GM10266 (cell line): ENCODE measurements around the gene CHAC1.

Experiments
- DNase-seq: peaks from one replicate; pipeline ENCODE4 v3.0.0; 2012; ENCODE audit errors: extremely low spot score
- CTCF ChIP-seq: IDR thresholded peaks from 2 replicates; pipeline ENCODE4 v1.5.1; 2012; ENCODE audit warnings: mild to moderate bottlenecking, low read depth; ENCODE audit not compliant: control insufficient read depth, insufficient read depth; ENCODE audit errors: missing control alignments

CHAC1 gene

GRCh38 chr15:40925495-40925862 is 27.8 kb upstream of the CHAC1 start:
- DNase-seq: no peak
- no peak for TF ChIP-seq CTCF

GRCh38 chr15:40925863-40926658 is 27.2 kb upstream of the CHAC1 start:
- TF ChIP-seq CTCF: no peak
- no peak for DNase-seq

DNA sequence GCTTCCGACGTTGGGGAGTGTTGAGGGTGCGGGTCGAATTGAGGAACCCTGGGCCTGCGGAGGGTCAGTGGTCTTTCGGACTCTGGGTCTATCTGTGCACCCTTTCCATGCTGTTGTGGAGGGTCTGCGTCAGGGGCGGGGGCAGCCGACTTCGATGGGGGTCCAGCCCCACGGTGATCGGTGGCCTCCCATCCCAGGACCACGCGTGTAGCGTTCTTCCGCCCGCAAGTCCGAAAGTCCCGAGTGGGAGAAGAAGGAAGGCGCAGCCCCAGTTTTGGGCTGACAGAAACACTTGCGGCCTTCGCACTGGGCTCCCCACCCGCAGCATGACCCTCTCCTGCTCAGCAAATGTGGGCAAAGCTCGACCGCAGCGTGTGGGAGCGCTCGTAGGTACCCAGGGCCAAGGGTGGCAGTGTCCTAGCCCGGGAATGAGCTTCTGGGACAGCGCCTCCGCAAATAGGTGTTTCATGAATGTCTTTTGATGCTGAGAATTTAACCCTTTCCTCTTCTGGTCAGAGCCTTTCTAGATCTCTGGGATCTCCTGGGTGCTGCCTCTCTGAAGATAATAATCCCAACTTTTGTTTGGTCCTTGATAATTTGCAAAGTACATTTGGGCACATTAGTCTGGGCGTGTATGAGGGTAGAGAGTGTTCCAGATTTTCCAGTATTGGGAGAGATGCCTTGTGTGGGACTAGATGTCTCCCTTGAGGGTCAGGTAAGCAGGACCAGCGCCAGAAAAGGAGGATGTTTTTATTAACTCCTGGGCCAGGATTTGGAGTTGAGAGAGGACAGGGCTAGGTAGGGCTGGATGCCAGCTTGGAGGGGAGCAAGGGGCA is 26.4 kb upstream of the CHAC1 start:
- DNase-seq: no peak
- no peak for TF ChIP-seq CTCF

GRCh38 chr15:40927495-40927872 is 25.8 kb upstream of the CHAC1 start:
- no peak for DNase-seq
- no peak for TF ChIP-seq CTCF

DNA sequence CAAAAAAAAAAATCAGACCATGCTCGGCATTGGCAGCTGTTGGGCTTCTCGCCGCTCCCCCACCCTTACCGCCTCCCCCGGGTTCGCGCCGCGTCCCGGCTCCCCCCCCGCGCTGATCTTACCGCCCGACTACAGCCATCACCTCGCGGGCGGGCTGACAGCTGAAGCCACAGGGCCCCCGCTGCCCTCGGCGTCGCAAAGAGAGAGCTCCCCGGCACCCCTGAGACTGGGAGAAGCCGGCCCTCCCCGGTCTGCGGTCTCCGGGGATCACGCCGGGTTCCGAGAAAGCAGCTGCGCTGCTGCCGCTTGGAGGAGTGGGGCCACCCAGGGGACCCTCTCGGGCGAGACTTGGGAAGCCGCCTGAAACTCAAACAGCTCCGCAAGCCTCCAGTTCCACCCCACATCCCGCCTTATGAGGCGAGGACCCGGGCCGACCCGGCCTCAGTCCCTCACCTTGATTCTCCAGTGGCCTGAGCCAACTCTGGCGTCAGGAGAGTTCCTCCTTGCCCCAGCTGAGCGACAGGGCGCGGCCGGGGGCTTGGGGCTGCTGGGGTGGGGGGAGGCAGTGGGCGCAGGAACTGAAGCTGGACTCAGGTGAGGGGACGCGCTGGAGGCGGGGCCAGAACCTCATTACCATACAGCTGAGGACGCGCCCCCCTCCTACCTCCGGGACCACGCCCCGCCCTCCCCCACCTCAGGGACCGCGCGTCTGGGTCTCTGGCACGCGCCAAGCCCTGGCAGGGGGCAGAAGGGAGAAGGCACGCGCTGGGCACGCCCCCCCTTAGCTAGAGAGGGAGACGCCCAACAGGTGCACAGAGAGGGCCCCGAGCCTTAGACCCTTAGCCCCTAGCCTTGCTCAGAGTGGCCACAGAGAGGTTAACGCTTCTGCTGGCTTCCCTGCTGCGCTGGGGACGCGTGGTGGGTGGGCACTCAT is 25.1 kb upstream of the CHAC1 start:
- TF ChIP-seq CTCF: no peak
- no peak for DNase-seq

- TF ChIP-seq CTCF: no peak
- DNase-seq: peak; percentile 80
Measured at GRCh38 chr15:40928821-40929659, 24.2 kb upstream of the CHAC1 start, which contains the start of gene DLL4. Gene DLL4, plus strand, starts transcription at chr15:40929340. Its CDS starts 329 bp downstream, at chr15:40929669.
